ENCODE results near the gene TLL1.

The TLL1 gene

DNA sequence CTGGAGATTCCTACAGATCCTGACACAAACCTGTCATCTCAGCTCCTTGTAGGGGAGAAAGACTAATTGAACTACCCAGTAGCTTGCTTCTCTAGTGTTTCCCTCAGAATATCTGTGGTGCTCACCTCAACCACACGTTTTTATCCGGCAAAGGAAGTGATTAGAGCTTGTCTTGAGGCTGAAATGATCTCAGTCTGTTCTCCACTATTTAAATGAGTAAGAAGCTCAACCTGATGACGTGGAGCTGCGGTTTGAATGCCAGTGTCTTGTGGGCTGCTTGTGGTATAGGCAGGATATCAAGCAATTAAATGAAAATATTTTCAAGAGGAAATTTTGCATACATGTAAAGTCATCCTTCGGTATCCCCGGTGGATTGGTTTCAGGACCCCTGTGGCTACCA is 270.2 kb downstream of the TLL1 start:
- TF ChIP-seq POLR2A (IDR thresholded peaks at IDR 0.05; ENCODE audit: extremely low read depth, insufficient read length), result no peak

GRCh38 chr4:166144607-166145006 is 271.6 kb downstream of the TLL1 start:
- no peak overlapping the region for H3K4me3 ChIP-seq (ENCODE audit: low read depth, low read length)
- TF ChIP-seq MYC (IDR thresholded peaks at IDR 0.05; ENCODE audit: low read depth, low read length) (no peak), POLR2A (IDR thresholded peaks at IDR 0.05; ENCODE audit: extremely low read depth, insufficient read length) (no peak)
- TF ChIP-seq, protein P1, sequence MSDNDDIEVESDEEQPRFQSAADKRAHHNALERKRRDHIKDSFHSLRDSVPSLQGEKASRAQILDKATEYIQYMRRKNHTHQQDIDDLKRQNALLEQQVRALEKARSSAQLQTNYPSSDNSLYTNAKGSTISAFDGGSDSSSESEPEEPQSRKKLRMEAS (IDR thresholded peaks at IDR 0.05; ENCODE audit: low read depth, low read length), result no peak
- TF ChIP-seq, protein P2, sequence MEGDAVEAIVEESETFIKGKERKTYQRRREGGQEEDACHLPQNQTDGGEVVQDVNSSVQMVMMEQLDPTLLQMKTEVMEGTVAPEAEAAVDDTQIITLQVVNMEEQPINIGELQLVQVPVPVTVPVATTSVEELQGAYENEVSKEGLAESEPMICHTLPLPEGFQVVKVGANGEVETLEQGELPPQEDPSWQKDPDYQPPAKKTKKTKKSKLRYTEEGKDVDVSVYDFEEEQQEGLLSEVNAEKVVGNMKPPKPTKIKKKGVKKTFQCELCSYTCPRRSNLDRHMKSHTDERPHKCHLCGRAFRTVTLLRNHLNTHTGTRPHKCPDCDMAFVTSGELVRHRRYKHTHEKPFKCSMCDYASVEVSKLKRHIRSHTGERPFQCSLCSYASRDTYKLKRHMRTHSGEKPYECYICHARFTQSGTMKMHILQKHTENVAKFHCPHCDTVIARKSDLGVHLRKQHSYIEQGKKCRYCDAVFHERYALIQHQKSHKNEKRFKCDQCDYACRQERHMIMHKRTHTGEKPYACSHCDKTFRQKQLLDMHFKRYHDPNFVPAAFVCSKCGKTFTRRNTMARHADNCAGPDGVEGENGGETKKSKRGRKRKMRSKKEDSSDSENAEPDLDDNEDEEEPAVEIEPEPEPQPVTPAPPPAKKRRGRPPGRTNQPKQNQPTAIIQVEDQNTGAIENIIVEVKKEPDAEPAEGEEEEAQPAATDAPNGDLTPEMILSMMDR (IDR thresholded peaks at IDR 0.05; ENCODE audit: low read depth, low read length), result no peak
- no peak for DNase-seq (ENCODE audit: low read depth)

More for the DNA sequence above, 270.2 kb downstream of the TLL1 start:
- no peak overlapping the region for H3K4me3 ChIP-seq (ENCODE audit: low read depth, low read length)
- peak; percentile 25 for DNase-seq (ENCODE audit: low read depth)

GRCh38 chr4:166146806-166147540 is 273.9 kb downstream of the TLL1 start:
- no peak overlapping the region for H3K4me3 ChIP-seq (ENCODE audit: low read depth, low read length)
- TF ChIP-seq, protein P1 (IDR thresholded peaks at IDR 0.05; ENCODE audit: low read depth, low read length), result no peak
- no peak for TF ChIP-seq POLR2A (IDR thresholded peaks at IDR 0.05; ENCODE audit: extremely low read depth, insufficient read length)
- TF ChIP-seq, protein P2 (IDR thresholded peaks at IDR 0.05; ENCODE audit: low read depth, low read length), result no peak
- no peak for TF ChIP-seq MYC (IDR thresholded peaks at IDR 0.05; ENCODE audit: low read depth, low read length)
- DNase-seq (ENCODE audit: low read depth), result no peak
